HG03025 (cell line): Measurements from ENCODE around the gene C11orf97.
"Not testable (repeated sequence)": the region's sequence is repeated elsewhere in the genome, so short reads cannot be mapped to it uniquely, and the experiment has no call there.

Experiments used
- ATAC-seq: cut with Tn5 transposase; IDR thresholded peaks from one replicate; pipeline ENCODE4 v1.9.1; 2021; ENCODE audit warnings: mild to moderate bottlenecking, moderate library complexity; ENCODE audit not compliant: unreplicated experiment, low FRiP score

C11orf97 gene

GRCh38 chr11:94511932-94512781 lies at the start of gene C11orf97:
Gene C11orf97 (plus strand): TSS chr11:94512461. CDS start chr11:94512529, 68 bp downstream.
- peak; percentile 76 for ATAC-seq

GRCh38 chr11:94469416-94469815 lies 42.8 kb upstream of the C11orf97 start:
- peak; percentile 80 for ATAC-seq

- ATAC-seq: peak; percentile 80
Observed at GRCh38 chr11:94472916-94473799, 39.1 kb upstream of the C11orf97 start.

- no peak for ATAC-seq
Observed at GRCh38 chr11:94477624-94478023, 34.6 kb upstream of the C11orf97 start.

GRCh38 chr11:94481342-94481741 lies 30.9 kb upstream of the C11orf97 start:
- ATAC-seq: no peak

- no peak for ATAC-seq
Observed at GRCh38 chr11:94486068-94486467, 26.2 kb upstream of the C11orf97 start.

- ATAC-seq: peak; percentile 99
Observed at GRCh38 chr11:94493281-94494125, 18.8 kb upstream of the C11orf97 start, which contains the start of the genes ANKRD49 and MRE11. Gene ANKRD49 (plus strand): TSS chr11:94493984. CDS start chr11:94496694, 2,710 bp downstream. Gene MRE11 (minus strand): TSS chr11:94493844. CDS start chr11:94492801, 1,043 bp downstream.

- ATAC-seq: peak; percentile 63
Observed at GRCh38 chr11:94494126-94494680, 18.1 kb upstream of the C11orf97 start.

GRCh38 chr11:94500181-94500580 lies 12.1 kb upstream of the C11orf97 start:
- ATAC-seq: no peak

GRCh38 chr11:94501522-94501921 lies 10.7 kb upstream of the C11orf97 start:
- no peak for ATAC-seq

- ATAC-seq: no peak
Observed at GRCh38 chr11:94504689-94505293, 7.5 kb upstream of the C11orf97 start.

GRCh38 chr11:94506513-94506912 lies 5.7 kb upstream of the C11orf97 start:
- not testable (repeated sequence) for ATAC-seq

- ATAC-seq: no peak
Observed at GRCh38 chr11:94507485-94507884, 4.8 kb upstream of the C11orf97 start.

GRCh38 chr11:94513091-94513490 lies 830 bp downstream of the C11orf97 start:
- ATAC-seq: no peak

- ATAC-seq: no peak
Observed at GRCh38 chr11:94515398-94515797, 3.1 kb downstream of the C11orf97 start.

- ATAC-seq: no peak
Observed at GRCh38 chr11:94516725-94517124, 4.5 kb downstream of the C11orf97 start.

- no peak for ATAC-seq
Observed at GRCh38 chr11:94518300-94518699, 6.0 kb downstream of the C11orf97 start.

GRCh38 chr11:94519478-94520084 lies 7.3 kb downstream of the C11orf97 start:
- ATAC-seq: no peak

- no peak for ATAC-seq
Observed at GRCh38 chr11:94521684-94522083, 9.4 kb downstream of the C11orf97 start.
